Astrocyte of the cerebellum (primary cell): ENCODE results near the gene TMPRSS3.

Experiments
- DNase-seq: peaks from one replicate; pipeline ENCODE4 v3.0.0-alpha.2; 2011; ENCODE audit warnings: low read depth
- H3K4me3 ChIP-seq: 2 replicates; pipeline ENCODE4 v1.5.1; 2011; ENCODE audit warnings: mild to moderate bottlenecking, low read depth, low read length, moderate library complexity
- CTCF ChIP-seq: IDR thresholded peaks from 2 replicates; pipeline ENCODE4 v1.5.1; 2012; ENCODE audit warnings: low read length, low read depth, moderate library complexity, mild to moderate bottlenecking; ENCODE audit errors: missing control alignments
- in situ Hi-C: cut with HindIII; loops from 2 replicates; pipeline ENCODE4 v1.10.0; 2017; ENCODE audit warnings: low sequenced_read_pairs

The TMPRSS3 gene

GRCh38 chr21:42417533-42417932, 21.7 kb upstream of the TMPRSS3 start:
- no peak for TF ChIP-seq CTCF
- no peak for DNase-seq
- H3K4me3 ChIP-seq = no peak overlapping the region
- in situ Hi-C loops = no loop called here

GRCh38 chr21:42414928-42415769, 19.3 kb upstream of the TMPRSS3 start:
- no peak for TF ChIP-seq CTCF
- DNase-seq = peak; percentile 5
- no peak overlapping the region for H3K4me3 ChIP-seq
- in situ Hi-C loops = no loop called here

- H3K4me3 ChIP-seq = no peak overlapping the region
- TF ChIP-seq CTCF = no peak
- no peak for DNase-seq
- in situ Hi-C loops = no loop called here
Measured at GRCh38 chr21:42414553-42414927, 18.7 kb upstream of the TMPRSS3 start.

- H3K4me3 ChIP-seq = no peak overlapping the region
- in situ Hi-C loops = no loop called here
- no peak for TF ChIP-seq CTCF
- DNase-seq = no peak
Measured at GRCh38 chr21:42414066-42414465, 18.2 kb upstream of the TMPRSS3 start.

GRCh38 chr21:42413500-42413899, 17.6 kb upstream of the TMPRSS3 start:
- in situ Hi-C loops = no loop called here
- TF ChIP-seq CTCF = no peak
- H3K4me3 ChIP-seq = no peak overlapping the region
- DNase-seq = no peak

GRCh38 chr21:42413093-42413492, 17.2 kb upstream of the TMPRSS3 start:
- no peak for DNase-seq
- TF ChIP-seq CTCF = no peak
- H3K4me3 ChIP-seq = no peak overlapping the region
- in situ Hi-C loops = no loop called here

GRCh38 chr21:42412636-42412933, 16.7 kb upstream of the TMPRSS3 start:
- TF ChIP-seq CTCF = no peak
- no peak overlapping the region for H3K4me3 ChIP-seq
- DNase-seq = no peak
- in situ Hi-C loops = no loop called here
